Measurements from ENCODE around the gene COL5A1.

Gene COL5A1

GRCh38 chr9:134885001-134885678 is 243.5 kb downstream of the COL5A1 start:
- H3K9me2 ChIP-seq (ENCODE audit: low read depth, low read length) = no peaks in the 10 kb centered on the region

DNA sequence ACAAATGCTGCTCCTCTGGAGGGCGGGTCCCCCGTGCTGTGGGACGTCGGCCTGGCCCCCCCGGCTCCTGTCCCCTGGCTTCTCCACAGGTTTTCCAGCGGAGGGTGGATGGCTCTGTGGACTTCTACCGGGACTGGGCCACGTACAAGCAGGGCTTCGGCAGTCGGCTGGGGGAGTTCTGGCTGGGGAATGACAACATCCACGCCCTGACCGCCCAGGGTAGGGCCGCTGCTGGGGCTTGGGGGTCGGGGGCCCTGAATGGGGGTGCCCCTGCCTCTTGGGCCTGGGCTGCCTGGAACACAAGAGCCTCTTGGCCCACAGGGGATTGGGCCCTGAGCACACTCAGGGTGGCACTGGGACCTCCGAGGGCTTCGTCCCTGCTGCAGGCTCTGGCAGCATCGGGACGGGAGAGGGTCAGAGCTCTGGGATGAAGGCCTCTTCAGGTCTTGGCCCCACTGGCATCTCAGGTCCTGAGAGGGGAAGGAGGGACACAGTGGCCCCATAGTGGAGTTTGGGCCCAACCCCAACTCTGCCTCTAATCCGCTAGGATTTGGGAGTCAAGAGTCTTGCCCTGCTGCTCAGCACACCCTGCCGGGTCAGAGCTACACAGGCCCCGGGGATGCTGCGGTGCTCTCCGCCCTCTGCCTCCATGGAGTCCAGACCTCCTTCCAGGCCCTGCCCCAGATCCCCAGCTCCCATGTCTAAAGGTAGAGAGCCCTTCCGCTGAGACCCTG is 244.2 kb downstream of the COL5A1 start:
- H3K9me3 ChIP-seq (ENCODE audit: low read length) = no peaks in the 10 kb centered on the region
- no peak for TF ChIP-seq CTCF (IDR thresholded peaks at IDR 0.05; ENCODE audit: low read length)
- no peaks in the 10 kb centered on the region for H3K9me2 ChIP-seq (ENCODE audit: low read depth, low read length)
- no peak overlapping the region for H3K9ac ChIP-seq (ENCODE audit: low read length)
- H3K4me3 ChIP-seq (ENCODE audit: low read depth, low read length, poor library complexity, severe bottlenecking) = no peak overlapping the region
- H3K27ac ChIP-seq (ENCODE audit: low read depth, low read length, poor library complexity, severe bottlenecking) = no peak overlapping the region
- no peaks in the 10 kb centered on the region for H4K20me1 ChIP-seq (ENCODE audit: insufficient read depth, low read length)
- no peaks in the 10 kb centered on the region for H3F3A ChIP-seq (ENCODE audit: insufficient read depth, low read length)
- no peaks in the 10 kb centered on the region for H3K36me3 ChIP-seq (ENCODE audit: insufficient read depth, low read length)
- peaks cover 14% of the 10 kb centered on the region for H3K27me3 ChIP-seq (ENCODE audit: insufficient read depth, low read length)
- H2AFZ ChIP-seq (ENCODE audit: low read length) = no peak overlapping the region
- H3K79me2 ChIP-seq (ENCODE audit: insufficient read depth, low read length) = no peaks in the 10 kb centered on the region
- no peak overlapping the region for H3K4me2 ChIP-seq (ENCODE audit: low read length)
- H3K4me1 ChIP-seq (ENCODE audit: insufficient read depth, low read length, severe bottlenecking) = peaks cover 25% of the 10 kb centered on the region

More at GRCh38 chr9:134885001-134885678, 243.5 kb downstream of the COL5A1 start:
- TF ChIP-seq EZH2 (IDR thresholded peaks at IDR 0.05; ENCODE audit: borderline replicate concordance, low read length) (no peak), CTCF (IDR thresholded peaks at IDR 0.05; ENCODE audit: low read length) (no peak)
- H4K20me1 ChIP-seq (ENCODE audit: insufficient read depth, low read length) = no peaks in the 10 kb centered on the region
- no peaks in the 10 kb centered on the region for H3K79me2 ChIP-seq (ENCODE audit: insufficient read depth, low read length)
- H3F3A ChIP-seq (ENCODE audit: insufficient read depth, low read length) = no peaks in the 10 kb centered on the region
- H3K9me3 ChIP-seq (ENCODE audit: low read length) = no peaks in the 10 kb centered on the region
- peaks cover 14% of the 10 kb centered on the region for H3K27me3 ChIP-seq (ENCODE audit: insufficient read depth, low read length)
- no peak overlapping the region for H3K9ac ChIP-seq (ENCODE audit: low read length)
- no peak overlapping the region for H3K4me2 ChIP-seq (ENCODE audit: low read length)
- no peak overlapping the region for H3K4me3 ChIP-seq (ENCODE audit: low read depth, low read length, poor library complexity, severe bottlenecking)
- H3K36me3 ChIP-seq (ENCODE audit: insufficient read depth, low read length) = no peaks in the 10 kb centered on the region
- H3K27ac ChIP-seq (ENCODE audit: low read depth, low read length, poor library complexity, severe bottlenecking) = no peak overlapping the region
- H3K4me1 ChIP-seq (ENCODE audit: insufficient read depth, low read length, severe bottlenecking) = peaks cover 18% of the 10 kb centered on the region
- no peak overlapping the region for H2AFZ ChIP-seq (ENCODE audit: low read length)

GRCh38 chr9:134886413-134886913 is 244.9 kb downstream of the COL5A1 start:
- H3K79me2 ChIP-seq (ENCODE audit: insufficient read depth, low read length) = no peaks in the 10 kb centered on the region
- H3K36me3 ChIP-seq (ENCODE audit: insufficient read depth, low read length) = no peaks in the 10 kb centered on the region
- no peaks in the 10 kb centered on the region for H3K9me3 ChIP-seq (ENCODE audit: low read length)
- H4K20me1 ChIP-seq (ENCODE audit: insufficient read depth, low read length) = no peaks in the 10 kb centered on the region
- peaks cover 25% of the 10 kb centered on the region for H3K4me1 ChIP-seq (ENCODE audit: insufficient read depth, low read length, severe bottlenecking)
- H3K27me3 ChIP-seq (ENCODE audit: insufficient read depth, low read length) = peaks cover 14% of the 10 kb centered on the region
- no peak overlapping the region for H3K4me3 ChIP-seq (ENCODE audit: low read depth, low read length, poor library complexity, severe bottlenecking)
- no peak overlapping the region for H3K4me2 ChIP-seq (ENCODE audit: low read length)
- no peak overlapping the region for H3K27ac ChIP-seq (ENCODE audit: low read depth, low read length, poor library complexity, severe bottlenecking)
- H3K9ac ChIP-seq (ENCODE audit: low read length) = no peak overlapping the region
- TF ChIP-seq EZH2 (IDR thresholded peaks at IDR 0.05; ENCODE audit: borderline replicate concordance, low read length) (no peak), CTCF (IDR thresholded peaks at IDR 0.05; ENCODE audit: low read length) (no peak)
- no peaks in the 10 kb centered on the region for H3F3A ChIP-seq (ENCODE audit: insufficient read depth, low read length)
- no peak overlapping the region for H2AFZ ChIP-seq (ENCODE audit: low read length)
- H3K9me2 ChIP-seq (ENCODE audit: low read depth, low read length) = no peaks in the 10 kb centered on the region

Data from OCI-LY1 (cell line).